HepG2 (cell line): ENCODE results near the gene COL18A1. TPM values are rescaled to one million over a fixed set of nuclear protein-coding genes. Genes with fewer than 3 reads are reported as not detected.

Experiments
- AKNA ChIP-seq: sonication (generic); formaldehyde crosslinking; IDR thresholded peaks from 2 replicates; pipeline ENCODE4 v1.4.0; 2020; ENCODE audit warnings: missing genetic modification reagents, borderline replicate concordance
- ARID2 ChIP-seq: sonication (generic); formaldehyde crosslinking; IDR thresholded peaks from 2 replicates; pipeline ENCODE4 v1.8.1; 2022; ENCODE audit warnings: mild to moderate bottlenecking, missing genetic modification reagents, borderline replicate concordance
- CAMTA2 ChIP-seq: sonication (generic); formaldehyde crosslinking; IDR thresholded peaks from 2 replicates; pipeline ENCODE4 v1.4.0; 2020; ENCODE audit warnings: mild to moderate bottlenecking, missing genetic modification reagents, borderline replicate concordance
- FOSL1 ChIP-seq: sonication (generic); formaldehyde crosslinking; IDR thresholded peaks from 2 replicates; pipeline ENCODE4 v1.9.0; 2021; ENCODE audit warnings: missing genetic modification reagents, borderline replicate concordance
- FOXP1 ChIP-seq, 2 experiments: fragments of 450-650 bp in 1 of 2; IDR thresholded peaks; 2 replicates each; pipeline ENCODE4 v1.6.1; 2017 to 2018; ENCODE audit warnings: antibody characterized with exemption in 1 of 2
- HCFC1 ChIP-seq: fragments of 150-350 bp; IDR thresholded peaks from 2 replicates; pipeline ENCODE4 v1.6.1; 2014; ENCODE audit warnings: low read depth, low read length
- HOXD1 ChIP-seq: sonication (generic); formaldehyde crosslinking; IDR thresholded peaks from 2 replicates; pipeline ENCODE4 v1.5.0; 2020; ENCODE audit warnings: missing genetic modification reagents
- KDM2A ChIP-seq: sonication (generic); formaldehyde crosslinking; IDR thresholded peaks from 2 replicates; pipeline ENCODE4 v1.4.0; 2020; ENCODE audit warnings: low read depth, missing genetic modification reagents, borderline replicate concordance
- MAFF ChIP-seq: IDR thresholded peaks from 2 replicates; pipeline ENCODE4 v1.6.1; 2011; ENCODE audit warnings: low read depth, low read length, improper control_type of control experiment
- NFIB ChIP-seq: sonication (generic); formaldehyde crosslinking; IDR thresholded peaks from 2 replicates; pipeline ENCODE4 v1.9.0; 2021; ENCODE audit warnings: missing genetic modification reagents, mild to moderate bottlenecking, borderline replicate concordance
- NONO ChIP-seq, 2 experiments: fragments of 450-650 bp in 1 of 2; sonication (generic) in 1 of 2; formaldehyde crosslinking in 1 of 2; IDR thresholded peaks in 1 of 2; conservative IDR thresholded peaks in 1 of 2; 2 replicates each; pipeline versions ENCODE4 v1.6.1 to v1.8.0; 2017 to 2022; ENCODE audit warnings: mild to moderate bottlenecking in 1 of 2, missing genetic modification reagents in 1 of 2, moderate library complexity in 1 of 2
- PAX8 ChIP-seq: sonication (generic); formaldehyde crosslinking; IDR thresholded peaks from 2 replicates; pipeline ENCODE4 v1.8.0; 2022; ENCODE audit warnings: mild to moderate bottlenecking, missing genetic modification reagents, borderline replicate concordance
- PRDM4 ChIP-seq: sonication (generic); formaldehyde crosslinking; IDR thresholded peaks from 2 replicates; pipeline ENCODE4 v1.9.0; 2021; ENCODE audit warnings: missing genetic modification reagents, borderline replicate concordance
- REXO4 ChIP-seq: sonication (generic); formaldehyde crosslinking; IDR thresholded peaks from 2 replicates; pipeline ENCODE4 v1.8.0; 2022; ENCODE audit warnings: missing genetic modification reagents, mild to moderate bottlenecking, borderline replicate concordance
- SOX6 ChIP-seq, 2 experiments: fragments of 450-650 bp in 1 of 2; sonication (generic) in 1 of 2; formaldehyde crosslinking in 1 of 2; IDR thresholded peaks; 2 replicates each; pipeline versions ENCODE4 v1.4.0 to v1.6.1; 2017 to 2020; ENCODE audit warnings: antibody characterized with exemption in 1 of 2, mild to moderate bottlenecking in 1 of 2, missing genetic modification reagents in 1 of 2
- TBX3 ChIP-seq: fragments of 450-650 bp; IDR thresholded peaks from 2 replicates; pipeline ENCODE4 v1.6.1; 2017; ENCODE audit warnings: antibody characterized with exemption, mild to moderate bottlenecking, inconsistent platforms, borderline replicate concordance
- ZNF367 ChIP-seq: sonication (generic); formaldehyde crosslinking; IDR thresholded peaks from 2 replicates; pipeline ENCODE4 v1.4.0; 2020; ENCODE audit warnings: missing genetic modification reagents, borderline replicate concordance
- ZNF414 ChIP-seq: sonication (generic); formaldehyde crosslinking; IDR thresholded peaks from 2 replicates; pipeline ENCODE4 v1.5.0; 2020; ENCODE audit warnings: missing genetic modification reagents
- ZNF607 ChIP-seq: sonication (generic); formaldehyde crosslinking; IDR thresholded peaks from 2 replicates; pipeline ENCODE4 v1.5.1; 2020; ENCODE audit warnings: missing genetic modification reagents, mild to moderate bottlenecking, borderline replicate concordance
- ZNF629 ChIP-seq: sonication (generic); formaldehyde crosslinking; conservative IDR thresholded peaks from 2 replicates; pipeline ENCODE4 v1.5.0; 2020; ENCODE audit warnings: missing genetic modification reagents
- ZNF672 ChIP-seq: sonication (generic); formaldehyde crosslinking; IDR thresholded peaks from 2 replicates; pipeline ENCODE4 v1.8.1; 2022; ENCODE audit warnings: missing genetic modification reagents
- polyA plus RNA-seq, 8 experiments: library from polyadenylated mRNA; depleted of rRNA in 3 of 8; stranded (reverse) in 7 of 8; unstranded in 1 of 8; fragments of >200 nt; fragmentation: Illumina TruSeq in 4 of 8; extraction: Trizol in 4 of 8; gene quantifications; 2 replicates each; pipeline versions ENCODE4 v1.2.1 to v1.2.3, GENCODE V29; 2011 to 2016; ENCODE audit warnings: low read depth in 4 of 8, missing spikeins in 1 of 8, mixed read lengths in 1 of 8; ENCODE audit not compliant: insufficient read depth in 1 of 8
- total RNA-seq, 5 experiments: library from RNA; depleted of rRNA; stranded (reverse); fragments of >200 nt; fragmentation: Illumina TruSeq; extraction: Trizol; gene quantifications; 2 replicates each; pipeline ENCODE4 v1.2.3, GENCODE V29; 2016; ENCODE audit warnings: low read depth in 1 of 5

Gene COL18A1
- total and polyA plus RNA-seq, 2 of the 13 experiments (the other 11 are each of a cell fraction or from before 2014, with no cell fraction given): 79.0 to 102 TPM

GRCh38 chr21:45410151-45410864 is 5.3 kb downstream of the COL18A1 start (continued):
- TF ChIP-seq TBX3 (peak; percentile 27; the same call in 1 of the 2 replicates), FOXP1 (IDR thresholded peaks at IDR 0.05) (no peak), FOXP1 (CRISPR knock-in tag; IDR thresholded peaks at IDR 0.05) (no peak), AKNA (CRISPR knock-in tag) (peak; percentile 22; the same call in 1 of the 2 replicates), ZNF414 (peak; percentile 83), SOX6 (IDR thresholded peaks at IDR 0.05) (no peak), SOX6 (CRISPR knock-in tag; IDR thresholded peaks at IDR 0.05) (peak; percentile 80), ZNF607 (no peak; the same call in 1 of the 2 replicates), HOXD1 (no peak), ARID2 (no peak), ZNF672 (CRISPR knock-in tag) (no peak), HCFC1 (no peak), ZNF367 (CRISPR knock-in tag) (no peak), REXO4 (CRISPR knock-in tag) (no peak), MAFF (no peak), CAMTA2 (0 out of 2 replicates have a peak, but pooled peaks have one; percentile 3), PAX8 (CRISPR knock-in tag) (no peak), PRDM4 (CRISPR knock-in tag) (no peak), NFIB (CRISPR knock-in tag) (no peak), KDM2A (CRISPR knock-in tag) (peak; percentile 11; the same call in 1 of the 2 replicates), NONO (IDR thresholded peaks at IDR 0.05) (no peak), NONO (CRISPR knock-in tag; conservative IDR thresholded peaks at IDR 0.05) (peak; percentile 57; the same call in 1 of the 2 replicates), ZNF629 (no peak), FOSL1 (CRISPR knock-in tag) (no peak)
